Stimulated activated CD4-positive, alpha-beta T cell treated with anti-CD3 and anti-CD28 coated beads, Interleukin-15, amount 100 ng/mL, for 24 hours (primary cell): Measurements from ENCODE around the gene HEBP1.
A peak's percentile ranks its signal among the peaks of the same experiment; 100 is the strongest.

Experiments
- DNase-seq: peaks from one replicate; pipeline ENCODE4 v3.0.0-alpha.2; 2020

HEBP1 gene

GRCh38 chr12:12946686-12947355, 53.2 kb downstream of the HEBP1 start:
- DNase-seq = no peak

DNA sequence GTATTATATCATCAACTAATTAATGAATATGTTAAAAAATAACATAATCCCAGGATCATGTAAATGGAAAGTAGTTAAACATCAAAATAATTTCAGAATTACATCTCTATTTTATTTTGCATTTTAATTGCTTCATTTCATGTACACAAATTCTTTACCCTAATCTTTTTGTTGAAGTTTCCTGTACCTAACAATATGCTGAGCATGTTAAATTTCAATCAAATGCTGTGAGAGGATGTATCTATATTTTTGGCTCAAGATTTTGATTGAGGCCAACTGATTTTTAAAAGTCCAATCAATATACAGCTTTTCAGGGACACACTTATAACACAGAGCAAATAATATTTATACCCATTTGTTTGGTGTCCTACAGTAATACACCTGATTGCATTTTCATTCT, 54.5 kb downstream of the HEBP1 start:
- DNase-seq = no peak

- no peak for DNase-seq
These were observed 56.3 kb downstream of the HEBP1 start for GRCh38 chr12:12943586-12944260.

DNA sequence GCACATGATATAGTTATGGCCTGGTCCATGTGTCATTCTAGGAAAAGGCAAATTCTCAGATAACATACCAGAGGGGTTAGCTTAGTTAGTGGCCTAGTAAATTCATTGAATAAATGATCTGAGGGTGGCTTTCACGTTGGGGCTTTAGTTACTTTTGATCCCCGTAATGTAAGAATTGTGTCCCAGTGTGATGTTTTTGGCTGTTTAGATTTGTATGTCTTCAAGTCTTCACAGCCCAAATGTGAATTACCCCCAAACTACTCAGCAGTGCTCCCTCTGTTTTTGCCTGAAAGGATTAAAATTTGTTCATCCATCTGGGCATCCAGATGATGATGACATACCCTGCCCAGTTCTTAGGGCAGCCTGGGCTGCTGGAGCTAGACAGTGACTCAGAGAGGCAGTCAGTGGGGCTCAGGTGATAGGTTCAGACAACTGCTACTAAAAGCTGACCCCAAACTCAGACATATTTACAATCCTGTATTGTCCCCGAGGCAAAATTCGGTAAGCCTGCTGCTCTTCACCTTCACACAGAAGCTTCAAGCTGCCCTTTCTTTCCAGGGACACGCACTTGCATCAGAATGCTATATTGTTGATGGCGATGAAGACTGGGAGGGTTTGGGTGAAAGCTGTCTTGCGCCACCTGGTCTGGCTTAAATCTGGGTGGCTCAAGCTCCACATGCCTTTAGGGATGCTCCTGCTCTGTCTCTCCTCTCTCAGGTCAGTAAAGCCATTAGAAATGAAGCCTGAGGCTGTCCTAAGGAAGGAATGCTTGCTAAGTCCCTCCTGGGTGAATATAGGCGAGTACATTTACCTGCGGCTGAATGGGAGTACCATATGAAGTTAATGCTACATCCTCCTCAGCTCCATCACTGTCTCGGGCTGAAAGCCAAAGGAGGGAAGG, 58.4 kb downstream of the HEBP1 start:
- no peak for DNase-seq

DNA sequence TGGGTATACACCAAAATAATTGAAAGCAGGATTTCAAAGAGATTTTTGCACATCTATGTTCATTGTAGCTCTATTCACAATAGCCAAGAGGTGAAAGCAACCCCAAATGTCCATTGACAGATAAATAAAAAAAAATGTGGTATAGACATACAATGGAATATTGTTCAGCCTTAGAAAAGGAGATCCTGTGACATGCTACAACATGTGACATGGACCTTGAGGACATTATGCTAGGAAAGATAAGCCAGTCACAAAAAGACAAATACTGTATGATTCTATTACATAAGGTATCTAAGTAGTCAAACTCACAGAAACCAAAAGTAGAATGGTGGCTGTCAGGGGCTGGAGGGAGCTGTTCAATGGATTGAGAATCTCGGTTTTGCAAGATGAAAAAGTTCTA, 60.2 kb downstream of the HEBP1 start:
- DNase-seq = no peak

- no peak for DNase-seq
These were observed 61.5 kb downstream of the HEBP1 start for GRCh38 chr12:12938541-12938940.

DNA sequence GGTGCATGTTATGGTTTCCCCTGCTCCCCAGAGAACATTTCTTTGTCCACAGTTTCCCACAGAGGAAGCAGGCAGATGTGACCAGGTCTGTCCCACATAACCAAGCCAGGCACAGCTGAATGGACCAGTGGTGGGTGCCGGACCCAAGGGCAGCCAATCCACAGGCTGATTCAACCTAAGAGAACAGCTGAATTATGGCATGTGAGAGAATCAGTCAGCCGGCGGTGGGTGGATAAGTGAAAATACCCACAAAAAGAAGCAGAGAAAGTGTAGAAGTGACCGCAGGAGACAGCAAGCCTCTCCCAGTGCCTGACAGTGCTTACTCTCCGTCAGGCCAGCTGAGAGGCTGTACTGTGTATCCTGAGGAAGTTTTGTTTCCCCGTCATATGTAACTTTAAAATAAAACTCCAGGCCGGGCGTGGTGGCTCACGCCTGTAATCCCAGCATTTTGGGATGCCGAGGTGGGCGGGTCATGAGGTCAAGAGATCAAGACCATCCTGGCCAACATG, 63.0 kb downstream of the HEBP1 start:
- no peak for DNase-seq

DNA sequence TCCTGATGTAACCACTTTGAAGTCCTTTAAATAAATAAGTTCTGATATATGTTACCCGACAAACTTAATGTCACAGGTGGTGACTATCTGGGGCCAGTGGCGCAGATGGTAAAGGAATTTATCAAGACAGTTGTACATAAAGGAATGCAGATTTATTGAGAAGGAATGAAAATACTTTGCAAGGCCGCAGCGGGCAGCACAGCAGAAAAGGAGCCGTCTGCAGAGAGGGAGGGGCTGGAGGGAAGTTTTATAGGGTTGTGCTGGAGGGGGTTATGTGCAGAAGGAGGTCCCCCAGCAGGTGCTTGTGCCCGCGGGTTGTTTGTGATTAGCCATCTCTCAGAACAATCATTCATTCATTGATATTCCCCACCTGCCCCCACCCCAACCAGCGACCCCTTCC, 65.5 kb downstream of the HEBP1 start:
- DNase-seq = no peak

DNA sequence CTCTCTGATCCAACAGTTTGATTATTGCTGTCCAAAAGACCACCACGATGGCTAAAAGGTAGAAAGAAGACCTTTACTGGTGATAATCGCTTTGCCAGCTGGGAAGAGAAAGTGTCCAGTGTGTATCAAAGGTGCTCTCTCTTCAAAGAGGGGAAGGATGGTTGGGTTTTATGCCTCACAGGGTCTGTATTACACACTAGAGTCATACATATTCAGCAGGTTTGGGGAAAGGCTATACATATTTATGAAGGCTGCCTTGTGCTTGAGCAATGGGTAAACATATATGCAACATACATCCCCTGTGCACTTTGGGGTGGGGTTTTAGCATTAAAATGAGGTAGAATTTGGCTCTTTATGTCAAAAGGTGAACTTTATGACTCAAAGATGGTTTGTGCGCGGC, 66.3 kb downstream of the HEBP1 start:
- DNase-seq = no peak

GRCh38 chr12:12930633-12931219, 69.3 kb downstream of the HEBP1 start:
- DNase-seq = no peak

DNA sequence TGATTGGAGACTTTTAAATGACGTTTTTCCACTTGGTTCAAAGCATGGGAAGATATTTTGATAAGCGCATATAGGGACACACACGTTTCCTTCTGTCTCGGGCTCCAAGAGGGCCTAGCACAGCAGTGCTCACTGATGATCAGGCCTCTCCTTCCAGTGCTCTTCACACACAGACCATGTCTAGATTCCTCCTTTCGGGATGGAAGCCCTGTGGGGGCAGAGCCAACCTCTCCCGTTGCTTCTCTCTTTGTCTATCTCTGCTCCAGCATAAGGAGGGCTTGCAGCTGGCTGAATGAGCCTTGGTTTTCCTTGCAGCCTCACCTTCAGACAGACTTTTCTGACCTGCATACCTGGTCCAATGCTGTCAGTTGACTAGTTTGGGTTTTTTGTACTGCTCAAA, 70.4 kb downstream of the HEBP1 start:
- DNase-seq = no peak

DNA sequence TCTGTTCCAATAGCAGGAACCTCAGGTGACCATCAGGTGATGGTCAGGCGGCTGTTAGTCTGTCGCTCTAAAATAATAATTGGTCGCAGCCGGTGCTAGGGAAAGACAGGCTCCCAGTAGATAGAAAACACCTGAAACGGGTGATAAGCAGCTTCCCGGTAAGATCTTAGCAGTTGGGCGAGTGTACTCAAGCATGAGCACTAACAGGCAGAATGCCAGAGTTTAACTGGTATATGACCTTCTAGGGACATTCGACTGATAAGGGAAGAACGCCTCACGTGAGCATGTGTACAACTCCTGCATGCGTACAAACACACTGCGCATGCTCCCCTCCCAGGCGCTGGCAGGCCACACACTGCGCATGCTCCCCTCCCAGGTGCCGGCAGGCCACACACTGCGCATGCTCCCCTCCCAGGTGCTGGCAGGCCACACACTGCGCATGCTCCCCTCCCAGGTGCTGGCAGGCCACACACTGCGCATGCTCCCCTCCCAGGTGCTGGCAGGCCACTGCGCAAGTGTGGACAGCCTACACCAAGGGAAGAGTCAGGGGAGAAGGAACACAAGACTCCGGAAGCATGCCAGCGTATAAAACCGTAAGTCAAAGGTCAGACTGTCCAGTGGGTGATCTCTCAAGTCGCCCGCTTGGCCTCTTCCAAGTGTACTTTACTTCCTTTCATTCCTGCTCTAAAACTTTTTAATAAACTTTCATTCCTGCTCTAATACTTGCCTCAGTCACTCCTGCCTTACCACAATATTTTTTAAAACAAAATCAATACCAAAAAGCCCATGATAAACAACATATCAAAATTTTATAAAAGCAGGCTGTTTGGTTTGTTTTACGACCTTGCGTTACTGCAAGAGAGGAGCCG, 72.6 kb downstream of the HEBP1 start:
- peak; percentile 15 for DNase-seq

GRCh38 chr12:12926571-12927071, 73.4 kb downstream of the HEBP1 start:
- no peak for DNase-seq

DNA sequence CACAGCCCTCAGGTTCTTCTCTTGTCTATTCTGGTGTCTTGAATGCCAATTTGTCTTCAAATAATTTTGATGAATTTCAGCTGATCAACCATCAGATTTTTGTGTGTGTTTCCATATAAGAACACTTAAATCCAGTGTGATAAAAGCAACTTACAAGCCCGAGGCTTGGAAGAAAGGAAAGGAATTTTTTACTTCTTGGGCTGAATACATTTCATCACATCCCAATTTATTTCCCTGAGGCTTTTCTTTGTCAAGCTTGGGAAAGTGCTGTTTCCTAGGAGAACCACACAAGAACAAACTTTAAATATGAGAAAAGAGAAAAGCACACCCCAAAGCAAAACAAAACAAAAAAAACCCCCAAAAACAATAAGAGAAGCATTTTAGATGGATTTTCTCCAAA, 74.7 kb downstream of the HEBP1 start:
- no peak for DNase-seq
